NCI-H1930 (cell line): ENCODE results near the gene FAM171A1.
"Not testable (repeated sequence)": the region's sequence is repeated elsewhere in the genome, so short reads cannot be mapped to it uniquely, and the experiment has no call there.

ENCODE experiments used
- DNase-seq, 2 experiments: peaks; one replicate each; lab custom pipeline; 2025; lab: John Stamatoyannopoulos, UW

Gene FAM171A1

GRCh38 chr10:15208221-15208620 lies 162.9 kb downstream of the FAM171A1 start:
- DNase-seq, result no peak

- DNase-seq, result not testable (repeated sequence)
These were observed 163.7 kb downstream of the FAM171A1 start for GRCh38 chr10:15207410-15207809.

DNA sequence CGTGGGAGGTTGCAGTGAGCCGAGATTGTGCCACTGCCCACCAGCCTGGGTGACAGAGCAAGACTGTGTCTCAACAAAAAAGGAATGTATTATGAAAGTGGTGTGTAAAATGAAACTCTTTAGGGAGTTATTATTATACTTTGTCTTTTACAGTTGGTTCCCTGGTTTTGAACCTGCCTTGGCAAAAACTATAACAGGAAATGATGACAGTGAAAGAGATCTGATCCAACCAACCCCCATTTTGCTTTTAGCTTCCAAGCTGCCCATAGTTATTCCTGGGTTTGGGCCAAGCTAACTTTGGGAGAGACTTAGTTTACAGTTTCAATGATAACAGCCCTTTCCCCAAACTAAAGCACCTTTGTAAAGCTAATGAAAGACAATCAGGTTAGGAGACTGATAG lies 168.4 kb downstream of the FAM171A1 start:
- no peak for DNase-seq

GRCh38 chr10:15202301-15202621 lies 168.8 kb downstream of the FAM171A1 start:
- not testable (repeated sequence) for DNase-seq

GRCh38 chr10:15201589-15202300 lies 169.3 kb downstream of the FAM171A1 start:
- DNase-seq, result no peak

DNA sequence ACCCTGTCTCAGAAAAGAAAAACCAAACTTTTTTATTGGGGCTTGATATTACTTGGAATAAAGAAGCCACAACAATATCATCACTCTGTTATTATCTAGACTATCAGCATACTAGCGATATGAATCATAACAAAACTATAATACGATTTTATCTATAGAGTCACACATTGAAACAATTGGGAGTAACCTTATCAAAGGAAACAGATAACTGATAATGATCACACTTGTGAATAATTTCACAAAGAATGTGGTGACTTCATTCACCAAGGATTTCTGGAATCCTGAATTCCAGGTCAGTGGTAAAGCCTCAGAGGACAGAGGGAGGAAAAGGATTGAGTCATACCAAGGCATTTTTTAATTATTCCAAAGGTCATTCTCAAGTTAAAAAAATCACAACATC lies 170.5 kb downstream of the FAM171A1 start:
- DNase-seq, result no peak

DNA sequence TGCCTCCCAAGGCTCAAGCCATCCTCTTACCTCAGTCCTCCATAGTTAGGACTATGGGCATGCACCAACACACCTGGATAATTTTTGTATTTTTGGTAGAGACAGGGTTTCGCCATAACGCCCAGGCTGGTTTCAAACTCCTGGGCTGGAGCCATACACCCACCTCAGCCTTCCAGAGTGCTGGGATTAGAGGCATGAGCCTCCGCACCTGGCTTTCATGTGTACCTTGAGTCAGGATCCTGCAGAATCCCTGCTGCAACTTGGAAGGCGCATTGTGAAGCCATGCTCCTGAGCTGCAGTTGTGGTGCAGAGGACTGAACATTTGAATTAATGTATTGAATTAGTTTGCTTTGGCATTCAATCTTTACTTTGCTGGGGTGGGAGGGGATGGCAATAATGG lies 173.2 kb downstream of the FAM171A1 start:
- no peak for DNase-seq

GRCh38 chr10:15197276-15197675 lies 173.8 kb downstream of the FAM171A1 start:
- no peak for DNase-seq

- no peak for DNase-seq
These were observed 174.9 kb downstream of the FAM171A1 start for GRCh38 chr10:15196021-15196834.

GRCh38 chr10:15189133-15189885 lies 181.8 kb downstream of the FAM171A1 start:
- DNase-seq, result no peak

DNA sequence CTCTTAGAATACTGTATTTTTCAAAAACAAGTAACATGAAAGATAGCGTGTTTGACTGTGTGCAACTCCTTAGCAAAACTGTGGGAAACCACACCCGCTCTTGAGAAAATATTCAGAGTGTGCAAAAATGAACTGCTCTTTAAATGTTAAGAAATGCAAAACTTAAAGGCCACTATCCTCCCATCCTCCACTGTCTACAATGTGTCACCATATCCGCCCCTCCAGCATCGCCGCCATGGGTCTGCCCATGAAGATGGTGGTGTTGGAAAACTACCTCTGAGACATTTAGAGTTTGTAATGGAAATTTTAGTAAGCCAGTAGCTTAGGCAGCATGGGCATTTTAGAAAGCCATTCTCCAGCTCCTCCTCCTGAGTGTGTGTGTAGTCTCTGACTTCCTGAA lies 182.5 kb downstream of the FAM171A1 start:
- DNase-seq, result no peak

GRCh38 chr10:15183689-15184481 lies 187.2 kb downstream of the FAM171A1 start:
- DNase-seq, result no peak

DNA sequence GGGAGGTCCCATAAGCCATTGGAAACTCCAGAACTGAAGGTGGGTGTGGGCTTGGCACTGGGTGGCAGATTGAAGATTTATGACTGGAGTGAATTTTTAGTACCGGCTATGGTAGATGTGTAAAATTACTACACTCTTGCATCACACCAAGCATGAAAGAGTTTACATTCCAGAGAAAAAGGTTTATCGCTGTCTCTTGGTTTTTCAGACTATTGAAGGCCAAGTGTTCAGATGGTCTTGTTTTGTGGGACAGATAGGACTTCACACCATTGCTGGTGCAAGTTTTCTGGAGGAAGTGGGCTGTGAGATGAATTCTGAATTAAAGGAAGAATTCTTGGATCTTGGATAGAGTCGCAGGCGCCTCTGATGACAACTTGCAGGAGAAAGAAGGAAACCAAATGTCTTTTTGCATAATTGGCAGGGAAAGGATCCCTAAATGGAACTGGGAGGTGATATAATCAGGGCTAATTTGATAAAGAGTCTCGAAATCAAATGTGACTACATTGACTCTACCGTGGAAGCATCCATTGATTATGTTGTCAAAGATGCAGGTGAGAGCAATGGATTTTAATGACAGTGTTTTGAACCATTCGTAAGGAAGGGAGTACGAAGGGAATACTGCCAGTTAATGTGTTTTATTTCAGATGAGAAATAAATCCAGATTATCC lies 188.4 kb downstream of the FAM171A1 start:
- no peak for DNase-seq

GRCh38 chr10:15181576-15182156 lies 189.4 kb downstream of the FAM171A1 start:
- DNase-seq, result no peak

DNA sequence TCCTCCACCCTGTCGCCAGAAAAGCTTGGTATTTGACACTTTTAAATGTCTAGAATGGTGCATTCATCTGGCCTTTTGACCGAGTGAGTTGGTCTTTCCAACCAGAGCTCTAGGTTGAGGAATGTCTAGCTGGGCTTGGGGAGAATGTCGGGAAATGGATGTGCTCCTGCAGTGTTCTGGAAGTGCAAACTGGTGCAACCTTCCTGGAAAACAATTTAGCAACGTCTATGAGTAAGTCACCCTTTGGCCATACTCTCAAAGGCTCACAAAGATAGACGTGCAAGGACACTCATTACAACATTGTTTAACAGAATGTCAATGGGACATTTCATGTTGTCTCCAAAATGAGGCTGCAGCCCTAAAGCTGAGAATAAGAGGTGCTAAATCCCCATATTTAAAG lies 190.4 kb downstream of the FAM171A1 start:
- no peak for DNase-seq

DNA sequence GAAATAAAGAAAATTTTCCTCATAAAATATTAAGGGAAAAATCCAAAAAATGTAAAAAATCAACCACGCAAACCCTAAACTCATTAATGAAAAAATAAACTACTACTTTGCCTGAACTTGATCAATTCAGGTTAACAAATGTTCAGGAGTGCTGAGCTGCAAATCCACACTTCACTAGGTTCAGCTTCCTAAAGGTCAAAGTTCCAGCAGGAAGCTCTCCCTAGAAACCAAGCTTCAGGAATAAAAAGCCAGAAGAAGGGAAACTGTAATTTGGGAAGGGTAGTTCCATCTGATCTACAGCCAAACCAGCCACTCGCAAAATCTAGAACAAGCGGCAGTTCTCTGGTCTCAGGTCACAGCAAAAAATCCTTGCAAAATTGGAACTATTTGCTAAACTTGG lies 194.8 kb downstream of the FAM171A1 start:
- no peak for DNase-seq

DNA sequence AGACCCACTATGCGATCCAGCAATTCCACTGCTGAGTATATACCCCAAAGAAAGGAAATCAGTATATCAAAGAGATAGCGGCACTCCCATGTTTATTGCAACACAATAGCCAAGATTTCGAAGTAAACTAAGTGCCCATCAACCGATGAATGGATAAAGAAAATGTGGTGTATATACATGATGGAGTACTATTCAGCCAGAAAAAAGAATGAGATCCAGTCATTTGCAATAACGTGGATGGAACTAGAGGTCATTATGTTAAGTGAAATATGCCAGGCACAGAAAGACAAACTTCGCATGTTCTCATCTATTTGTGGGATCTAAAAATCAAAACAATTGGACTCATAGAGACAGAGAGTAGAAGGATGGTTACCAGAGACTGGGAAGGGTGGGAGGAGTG lies 195.5 kb downstream of the FAM171A1 start:
- DNase-seq, result no peak

DNA sequence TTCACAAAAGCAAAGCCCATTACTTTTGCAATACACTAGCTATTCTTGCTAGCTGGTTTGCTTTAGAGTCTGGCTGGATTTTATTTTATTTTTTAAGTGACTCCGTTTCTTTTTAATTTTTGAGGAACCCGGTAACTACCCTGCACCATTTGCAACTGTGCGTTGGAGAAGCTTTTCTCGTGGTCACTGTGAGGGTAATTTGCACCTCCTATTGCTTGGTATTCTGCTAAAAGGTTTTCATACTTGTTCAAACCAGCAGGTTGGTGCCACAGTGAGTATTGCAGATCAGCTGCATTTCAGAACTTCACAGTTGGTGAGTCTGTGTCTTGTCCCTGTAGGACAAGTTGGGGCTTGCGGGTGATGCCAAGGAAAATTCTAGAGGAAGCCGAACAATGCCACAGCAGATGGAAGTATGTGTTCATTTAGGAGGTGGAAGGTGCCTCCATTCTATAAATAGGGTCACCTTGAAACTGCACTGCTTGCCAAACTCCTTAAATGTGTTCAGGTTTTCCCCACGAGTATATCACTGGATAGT lies 198.7 kb downstream of the FAM171A1 start:
- DNase-seq, result no peak

GRCh38 chr10:15169555-15170401 lies 201.3 kb downstream of the FAM171A1 start:
- no peak for DNase-seq
